SK-N-SH treated with all-trans-retinoic acid at 6 μM for 48 hours (cell line): ENCODE measurements around the gene MCU.
A peak's percentile ranks its signal among the peaks of the same experiment; 100 is the strongest.

Experiments used
- ATAC-seq: fragments of 200-7000 bp; cut with Tn5 transposase; 3 replicates; pipeline ENCODE4 v1.9.1; 2020; ENCODE audit warnings: mild to moderate bottlenecking, moderate library complexity
- ARNTL ChIP-seq: fragments of 450-650 bp; formaldehyde crosslinking; IDR thresholded peaks from 2 replicates; pipeline ENCODE4 v1.5.0; 2020; ENCODE audit warnings: low read depth, mild to moderate bottlenecking, moderate library complexity, borderline replicate concordance
- BACH2 ChIP-seq: fragments of 250-450 bp; sonication (Bioruptor Pico); IDR thresholded peaks from 2 replicates; pipeline ENCODE4 v1.9.0; 2021; ENCODE audit warnings: mild to moderate bottlenecking, borderline replicate concordance
- CSDC2 ChIP-seq: fragments of 250-450 bp; sonication (Bioruptor Pico); IDR thresholded peaks from 2 replicates; pipeline ENCODE4 v1.5.0; 2020; ENCODE audit warnings: mild to moderate bottlenecking, moderate library complexity
- ESRRG ChIP-seq: fragments of 250-450 bp; sonication (Bioruptor Pico); IDR thresholded peaks from 2 replicates; pipeline ENCODE4 v1.6.1; 2021; ENCODE audit warnings: mild to moderate bottlenecking
- GLIS3 ChIP-seq: fragments of 250-450 bp; sonication (Bioruptor Pico); IDR thresholded peaks from 2 replicates; pipeline ENCODE4 v1.5.0; 2020; ENCODE audit warnings: mild to moderate bottlenecking, moderate library complexity
- ISL1 ChIP-seq: fragments of 250-450 bp; sonication (Bioruptor Pico); IDR thresholded peaks from 2 replicates; pipeline ENCODE4 v2.1.2; 2022; ENCODE audit warnings: mild to moderate bottlenecking, moderate library complexity
- PPARA ChIP-seq: fragments of 250-450 bp; sonication (Bioruptor Pico); IDR thresholded peaks from 2 replicates; pipeline ENCODE4 v1.5.0; 2020; ENCODE audit warnings: mild to moderate bottlenecking, borderline replicate concordance
- RARB ChIP-seq: fragments of 250-450 bp; sonication (Bioruptor Pico); IDR thresholded peaks from 2 replicates; pipeline ENCODE4 v1.8.0; 2021; ENCODE audit warnings: mild to moderate bottlenecking, moderate library complexity
- SNAI2 ChIP-seq: fragments of 250-450 bp; sonication (Bioruptor Pico); IDR thresholded peaks from 2 replicates; pipeline ENCODE4 v1.5.0; 2020; ENCODE audit warnings: mild to moderate bottlenecking, moderate library complexity
- TCF4 ChIP-seq: fragments of 250-450 bp; sonication (Bioruptor Pico); IDR thresholded peaks from 2 replicates; pipeline ENCODE4 v1.8.0; 2021; ENCODE audit warnings: mild to moderate bottlenecking, moderate library complexity, borderline replicate concordance
- TOX ChIP-seq: fragments of 250-450 bp; sonication (Bioruptor Pico); IDR thresholded peaks from 2 replicates; pipeline ENCODE4 v1.8.0; 2021; ENCODE audit warnings: mild to moderate bottlenecking, moderate library complexity, borderline replicate concordance
- ZC3H10 ChIP-seq: fragments of 250-450 bp; sonication (Bioruptor Pico); IDR thresholded peaks from 2 replicates; pipeline ENCODE4 v1.5.1; 2021; ENCODE audit warnings: mild to moderate bottlenecking, moderate library complexity
- ZFP3 ChIP-seq: fragments of 250-450 bp; sonication (Bioruptor Pico); IDR thresholded peaks from 2 replicates; pipeline ENCODE4 v1.5.0; 2020; ENCODE audit warnings: mild to moderate bottlenecking, moderate library complexity
- ZNF565 ChIP-seq: fragments of 450-650 bp; formaldehyde crosslinking; conservative IDR thresholded peaks from 2 replicates; pipeline ENCODE4 v1.5.0; 2020; ENCODE audit warnings: low read depth, mild to moderate bottlenecking, moderate library complexity
- ZNF70 ChIP-seq: fragments of 450-650 bp; formaldehyde crosslinking; IDR thresholded peaks from 2 replicates; pipeline ENCODE4 v1.5.0; 2020; ENCODE audit warnings: mild to moderate bottlenecking, moderate library complexity
- ZNF8 ChIP-seq: fragments of 450-650 bp; formaldehyde crosslinking; IDR thresholded peaks from 2 replicates; pipeline ENCODE4 v1.5.0; 2020; ENCODE audit warnings: mild to moderate bottlenecking, moderate library complexity
- TF ChIP-seq, protein P1 (sequence below): fragments of 250-450 bp; sonication (Bioruptor Pico); IDR thresholded peaks from 2 replicates; pipeline ENCODE4 v1.5.1; 2020; ENCODE audit warnings: low read depth, mild to moderate bottlenecking, moderate library complexity
- TF ChIP-seq, protein P2 (sequence below): fragments of 250-450 bp; sonication (Bioruptor Pico); IDR thresholded peaks from 2 replicates; pipeline ENCODE4 v1.8.0; 2021; ENCODE audit warnings: low read depth, mild to moderate bottlenecking, moderate library complexity, borderline replicate concordance
- TF ChIP-seq, protein P3 (sequence below): fragments of 250-450 bp; sonication (Bioruptor Pico); IDR thresholded peaks from 2 replicates; pipeline ENCODE4 v1.5.0; 2020; ENCODE audit warnings: mild to moderate bottlenecking, moderate library complexity
- TF ChIP-seq, protein P4 (sequence below): fragments of 250-450 bp; sonication (Bioruptor Pico); IDR thresholded peaks from 2 replicates; pipeline ENCODE4 v1.5.1; 2021; ENCODE audit warnings: mild to moderate bottlenecking, moderate library complexity
- TF ChIP-seq, protein P5 (sequence below): fragments of 250-450 bp; sonication (Bioruptor Pico); IDR thresholded peaks from 2 replicates; pipeline ENCODE4 v1.8.0; 2020; ENCODE audit warnings: mild to moderate bottlenecking, moderate library complexity, borderline replicate concordance

Gene MCU, protein sequence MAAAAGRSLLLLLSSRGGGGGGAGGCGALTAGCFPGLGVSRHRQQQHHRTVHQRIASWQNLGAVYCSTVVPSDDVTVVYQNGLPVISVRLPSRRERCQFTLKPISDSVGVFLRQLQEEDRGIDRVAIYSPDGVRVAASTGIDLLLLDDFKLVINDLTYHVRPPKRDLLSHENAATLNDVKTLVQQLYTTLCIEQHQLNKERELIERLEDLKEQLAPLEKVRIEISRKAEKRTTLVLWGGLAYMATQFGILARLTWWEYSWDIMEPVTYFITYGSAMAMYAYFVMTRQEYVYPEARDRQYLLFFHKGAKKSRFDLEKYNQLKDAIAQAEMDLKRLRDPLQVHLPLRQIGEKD

DNA sequence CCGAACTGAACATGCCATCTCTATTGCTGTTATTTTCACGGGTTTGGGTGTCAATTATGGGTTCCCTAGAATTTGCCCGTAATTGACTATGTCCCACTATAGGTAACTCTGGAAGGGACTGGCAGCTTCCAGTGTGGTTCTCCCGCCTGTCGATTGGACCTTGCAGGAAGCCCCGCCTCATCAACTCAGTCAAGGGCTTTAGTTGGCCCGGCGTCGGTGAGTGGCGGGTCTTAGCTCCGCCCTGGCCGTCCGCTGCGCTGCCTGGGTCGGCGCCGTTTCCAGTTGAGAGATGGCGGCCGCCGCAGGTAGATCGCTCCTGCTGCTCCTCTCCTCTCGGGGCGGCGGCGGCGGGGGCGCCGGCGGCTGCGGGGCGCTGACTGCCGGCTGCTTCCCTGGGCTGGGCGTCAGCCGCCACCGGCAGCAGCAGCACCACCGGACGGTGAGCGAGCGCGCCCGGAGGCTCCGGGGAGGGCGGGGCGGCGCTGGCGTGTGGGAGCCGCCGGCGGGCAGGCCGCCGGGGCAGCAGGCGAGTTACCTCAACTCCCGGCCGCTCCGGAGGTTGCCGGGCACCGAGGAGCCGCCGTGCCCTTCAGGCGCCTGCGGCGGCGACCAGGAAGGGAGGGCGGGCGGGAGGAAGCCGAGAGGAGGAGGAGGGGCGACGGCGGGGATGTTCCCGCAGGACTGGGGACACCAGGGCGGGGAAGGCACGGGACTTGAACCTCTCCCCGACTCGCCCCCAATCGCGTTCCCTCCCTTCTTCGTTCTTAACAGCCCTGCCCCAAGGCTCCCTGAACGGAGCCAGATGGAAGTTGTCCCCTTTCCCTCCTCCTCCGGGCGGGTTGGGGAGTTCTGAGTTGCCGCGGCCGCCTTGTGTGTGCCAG lies at the start of gene MCU:
Gene MCU (plus strand): TSS at position 281 of the 881 bp plus-strand sequence. CDS start 9 bp downstream, at position 290.
- TF ChIP-seq GLIS3 (CRISPR knock-in tag) (no peak), RARB (no peak), ESRRG (CRISPR knock-in tag) (no peak), PPARA (CRISPR knock-in tag) (no peak), ZC3H10 (CRISPR knock-in tag) (no peak), TOX (CRISPR knock-in tag) (no peak), TCF4 (no peak), SNAI2 (CRISPR knock-in tag) (no peak), ZNF70 (CRISPR knock-in tag) (no peak), ARNTL (CRISPR knock-in tag) (no peak), ZNF8 (CRISPR knock-in tag) (no peak), ZFP3 (CRISPR knock-in tag) (no peak), ISL1 (CRISPR knock-in tag) (no peak), BACH2 (CRISPR knock-in tag) (no peak)
- TF ChIP-seq, protein P1, sequence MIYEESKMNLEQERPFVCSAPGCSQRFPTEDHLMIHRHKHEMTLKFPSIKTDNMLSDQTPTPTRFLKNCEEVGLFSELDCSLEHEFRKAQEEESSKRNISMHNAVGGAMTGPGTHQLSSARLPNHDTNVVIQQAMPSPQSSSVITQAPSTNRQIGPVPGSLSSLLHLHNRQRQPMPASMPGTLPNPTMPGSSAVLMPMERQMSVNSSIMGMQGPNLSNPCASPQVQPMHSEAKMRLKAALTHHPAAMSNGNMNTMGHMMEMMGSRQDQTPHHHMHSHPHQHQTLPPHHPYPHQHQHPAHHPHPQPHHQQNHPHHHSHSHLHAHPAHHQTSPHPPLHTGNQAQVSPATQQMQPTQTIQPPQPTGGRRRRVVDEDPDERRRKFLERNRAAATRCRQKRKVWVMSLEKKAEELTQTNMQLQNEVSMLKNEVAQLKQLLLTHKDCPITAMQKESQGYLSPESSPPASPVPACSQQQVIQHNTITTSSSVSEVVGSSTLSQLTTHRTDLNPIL, result no peak
- TF ChIP-seq, protein P2, sequence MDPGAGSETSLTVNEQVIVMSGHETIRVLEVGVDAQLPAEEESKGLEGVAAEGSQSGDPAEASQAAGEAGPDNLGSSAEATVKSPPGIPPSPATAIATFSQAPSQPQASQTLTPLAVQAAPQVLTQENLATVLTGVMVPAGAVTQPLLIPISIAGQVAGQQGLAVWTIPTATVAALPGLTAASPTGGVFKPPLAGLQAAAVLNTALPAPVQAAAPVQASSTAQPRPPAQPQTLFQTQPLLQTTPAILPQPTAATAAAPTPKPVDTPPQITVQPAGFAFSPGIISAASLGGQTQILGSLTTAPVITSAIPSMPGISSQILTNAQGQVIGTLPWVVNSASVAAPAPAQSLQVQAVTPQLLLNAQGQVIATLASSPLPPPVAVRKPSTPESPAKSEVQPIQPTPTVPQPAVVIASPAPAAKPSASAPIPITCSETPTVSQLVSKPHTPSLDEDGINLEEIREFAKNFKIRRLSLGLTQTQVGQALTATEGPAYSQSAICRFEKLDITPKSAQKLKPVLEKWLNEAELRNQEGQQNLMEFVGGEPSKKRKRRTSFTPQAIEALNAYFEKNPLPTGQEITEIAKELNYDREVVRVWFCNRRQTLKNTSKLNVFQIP (CRISPR knock-in tag), result no peak
- TF ChIP-seq, protein P3, sequence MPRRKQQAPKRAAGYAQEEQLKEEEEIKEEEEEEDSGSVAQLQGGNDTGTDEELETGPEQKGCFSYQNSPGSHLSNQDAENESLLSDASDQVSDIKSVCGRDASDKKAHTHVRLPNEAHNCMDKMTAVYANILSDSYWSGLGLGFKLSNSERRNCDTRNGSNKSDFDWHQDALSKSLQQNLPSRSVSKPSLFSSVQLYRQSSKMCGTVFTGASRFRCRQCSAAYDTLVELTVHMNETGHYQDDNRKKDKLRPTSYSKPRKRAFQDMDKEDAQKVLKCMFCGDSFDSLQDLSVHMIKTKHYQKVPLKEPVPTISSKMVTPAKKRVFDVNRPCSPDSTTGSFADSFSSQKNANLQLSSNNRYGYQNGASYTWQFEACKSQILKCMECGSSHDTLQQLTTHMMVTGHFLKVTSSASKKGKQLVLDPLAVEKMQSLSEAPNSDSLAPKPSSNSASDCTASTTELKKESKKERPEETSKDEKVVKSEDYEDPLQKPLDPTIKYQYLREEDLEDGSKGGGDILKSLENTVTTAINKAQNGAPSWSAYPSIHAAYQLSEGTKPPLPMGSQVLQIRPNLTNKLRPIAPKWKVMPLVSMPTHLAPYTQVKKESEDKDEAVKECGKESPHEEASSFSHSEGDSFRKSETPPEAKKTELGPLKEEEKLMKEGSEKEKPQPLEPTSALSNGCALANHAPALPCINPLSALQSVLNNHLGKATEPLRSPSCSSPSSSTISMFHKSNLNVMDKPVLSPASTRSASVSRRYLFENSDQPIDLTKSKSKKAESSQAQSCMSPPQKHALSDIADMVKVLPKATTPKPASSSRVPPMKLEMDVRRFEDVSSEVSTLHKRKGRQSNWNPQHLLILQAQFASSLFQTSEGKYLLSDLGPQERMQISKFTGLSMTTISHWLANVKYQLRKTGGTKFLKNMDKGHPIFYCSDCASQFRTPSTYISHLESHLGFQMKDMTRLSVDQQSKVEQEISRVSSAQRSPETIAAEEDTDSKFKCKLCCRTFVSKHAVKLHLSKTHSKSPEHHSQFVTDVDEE (CRISPR knock-in tag), result no peak
- TF ChIP-seq, protein P4, sequence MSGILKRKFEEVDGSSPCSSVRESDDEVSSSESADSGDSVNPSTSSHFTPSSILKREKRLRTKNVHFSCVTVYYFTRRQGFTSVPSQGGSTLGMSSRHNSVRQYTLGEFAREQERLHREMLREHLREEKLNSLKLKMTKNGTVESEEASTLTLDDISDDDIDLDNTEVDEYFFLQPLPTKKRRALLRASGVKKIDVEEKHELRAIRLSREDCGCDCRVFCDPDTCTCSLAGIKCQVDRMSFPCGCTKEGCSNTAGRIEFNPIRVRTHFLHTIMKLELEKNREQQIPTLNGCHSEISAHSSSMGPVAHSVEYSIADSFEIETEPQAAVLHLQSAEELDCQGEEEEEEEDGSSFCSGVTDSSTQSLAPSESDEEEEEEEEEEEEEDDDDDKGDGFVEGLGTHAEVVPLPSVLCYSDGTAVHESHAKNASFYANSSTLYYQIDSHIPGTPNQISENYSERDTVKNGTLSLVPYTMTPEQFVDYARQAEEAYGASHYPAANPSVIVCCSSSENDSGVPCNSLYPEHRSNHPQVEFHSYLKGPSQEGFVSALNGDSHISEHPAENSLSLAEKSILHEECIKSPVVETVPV (CRISPR knock-in tag), result no peak
- TF ChIP-seq, protein P5, sequence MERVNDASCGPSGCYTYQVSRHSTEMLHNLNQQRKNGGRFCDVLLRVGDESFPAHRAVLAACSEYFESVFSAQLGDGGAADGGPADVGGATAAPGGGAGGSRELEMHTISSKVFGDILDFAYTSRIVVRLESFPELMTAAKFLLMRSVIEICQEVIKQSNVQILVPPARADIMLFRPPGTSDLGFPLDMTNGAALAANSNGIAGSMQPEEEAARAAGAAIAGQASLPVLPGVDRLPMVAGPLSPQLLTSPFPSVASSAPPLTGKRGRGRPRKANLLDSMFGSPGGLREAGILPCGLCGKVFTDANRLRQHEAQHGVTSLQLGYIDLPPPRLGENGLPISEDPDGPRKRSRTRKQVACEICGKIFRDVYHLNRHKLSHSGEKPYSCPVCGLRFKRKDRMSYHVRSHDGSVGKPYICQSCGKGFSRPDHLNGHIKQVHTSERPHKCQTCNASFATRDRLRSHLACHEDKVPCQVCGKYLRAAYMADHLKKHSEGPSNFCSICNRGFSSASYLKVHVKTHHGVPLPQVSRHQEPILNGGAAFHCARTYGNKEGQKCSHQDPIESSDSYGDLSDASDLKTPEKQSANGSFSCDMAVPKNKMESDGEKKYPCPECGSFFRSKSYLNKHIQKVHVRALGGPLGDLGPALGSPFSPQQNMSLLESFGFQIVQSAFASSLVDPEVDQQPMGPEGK (CRISPR knock-in tag), result no peak

DNA sequence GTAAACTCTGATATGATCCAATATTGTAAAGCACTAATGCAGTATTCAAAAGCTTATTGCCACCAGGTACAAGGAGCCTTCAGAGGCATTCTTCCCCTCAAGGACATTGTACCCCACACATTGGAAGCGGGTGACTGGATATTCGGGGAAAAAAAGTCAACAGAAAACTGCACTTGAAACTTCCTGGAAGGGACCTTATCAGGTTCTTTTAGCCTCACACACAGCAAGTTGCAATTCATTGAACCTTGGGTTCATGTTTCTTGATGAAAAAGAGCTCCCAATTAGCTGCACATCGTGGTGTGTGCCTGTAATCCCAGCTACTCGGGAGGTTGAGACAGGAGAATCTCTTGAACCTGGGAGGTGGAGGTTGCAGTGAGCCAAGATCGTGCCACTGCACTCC lies 49.6 kb upstream of the MCU start:
- TF ChIP-seq, protein P5 (CRISPR knock-in tag), result no peak
- no peak for TF ChIP-seq ZNF8 (CRISPR knock-in tag)
- no peak for TF ChIP-seq ESRRG (CRISPR knock-in tag)
- no peak for TF ChIP-seq TOX (CRISPR knock-in tag)
- no peak for TF ChIP-seq RARB
- no peak for TF ChIP-seq ZFP3 (CRISPR knock-in tag)
- TF ChIP-seq ZC3H10 (CRISPR knock-in tag), result no peak
- TF ChIP-seq ISL1 (CRISPR knock-in tag), result no peak
- TF ChIP-seq ARNTL (CRISPR knock-in tag), result no peak
- TF ChIP-seq CSDC2 (CRISPR knock-in tag), result no peak
- TF ChIP-seq TCF4, result no peak
- TF ChIP-seq, protein P4 (CRISPR knock-in tag), result no peak
- TF ChIP-seq ZNF565 (CRISPR knock-in tag), result no peak
- ATAC-seq, result no peak

More for the DNA sequence above, at the start of gene MCU:
- ATAC-seq, result peak; percentile 93
